Activated CD4-positive, alpha-beta T cell treated with anti-CD3 and anti-CD28 coated beads, Interleukin-2, amount 50 U/mL, for 48 hours (primary cell): ENCODE data around the gene IGFBP3.

ENCODE experiments used
- DNase-seq, 2 experiments: peaks; one replicate each; pipeline ENCODE4 v3.0.0-alpha.2; 2020

Gene IGFBP3

DNA sequence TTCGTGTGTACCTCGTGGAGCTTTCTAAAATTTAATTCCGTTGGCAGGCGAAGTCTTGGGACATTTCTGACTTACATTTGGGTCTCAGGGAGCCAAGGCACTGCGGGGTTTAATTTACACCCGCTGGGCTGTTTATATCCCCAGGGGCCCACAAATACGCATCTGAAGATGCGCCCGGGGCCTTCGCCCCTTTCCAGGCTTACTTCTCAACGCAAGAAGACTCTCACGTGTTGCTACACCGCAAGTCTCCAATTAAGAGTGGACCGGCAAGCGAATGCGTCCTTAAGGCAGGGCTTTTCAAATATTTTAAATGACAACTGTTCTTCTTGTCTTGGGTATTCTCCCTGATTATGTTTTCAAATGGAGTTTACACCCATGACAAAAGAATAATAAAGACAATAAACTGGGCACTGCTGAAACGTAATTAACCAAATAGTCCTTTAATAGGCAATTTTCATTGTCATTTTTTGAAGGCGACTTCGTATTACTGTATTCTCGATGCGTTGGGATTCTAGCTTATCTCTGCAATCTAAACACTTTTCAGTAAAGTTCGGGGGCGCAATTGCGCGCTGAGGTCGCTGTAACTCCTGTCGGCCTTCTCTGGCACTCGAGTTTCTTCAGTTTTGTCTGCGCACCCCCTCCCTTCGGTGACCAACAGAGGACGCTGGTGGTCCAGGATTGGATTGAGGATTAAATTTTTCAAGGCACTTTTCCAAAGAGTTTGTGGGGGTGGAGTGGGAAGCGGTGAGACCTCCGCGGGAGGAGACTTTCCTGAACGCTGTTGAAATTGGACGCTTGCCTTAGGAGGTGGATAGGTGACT is 837 bp upstream of the IGFBP3 start:
- DNase-seq, result peak in 1 of 2 experiments; percentile 28

DNA sequence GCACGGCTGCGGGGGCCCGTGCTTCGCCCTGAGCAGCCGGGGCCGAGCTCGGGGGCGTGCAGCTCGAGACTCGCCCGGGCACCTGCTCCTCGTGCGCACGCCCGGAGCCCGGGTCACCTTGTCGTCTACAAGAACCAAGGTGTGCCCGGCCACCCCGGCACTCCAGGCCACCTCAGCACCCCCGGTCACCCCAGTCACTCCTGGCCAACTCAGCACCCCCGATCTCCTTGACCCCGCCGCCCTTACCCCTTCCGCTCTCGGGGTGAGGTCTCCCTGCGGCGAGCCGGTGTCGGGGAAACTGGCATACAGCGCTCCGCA is 268 bp upstream of the IGFBP3 start:
- DNase-seq, result no peak

DNA sequence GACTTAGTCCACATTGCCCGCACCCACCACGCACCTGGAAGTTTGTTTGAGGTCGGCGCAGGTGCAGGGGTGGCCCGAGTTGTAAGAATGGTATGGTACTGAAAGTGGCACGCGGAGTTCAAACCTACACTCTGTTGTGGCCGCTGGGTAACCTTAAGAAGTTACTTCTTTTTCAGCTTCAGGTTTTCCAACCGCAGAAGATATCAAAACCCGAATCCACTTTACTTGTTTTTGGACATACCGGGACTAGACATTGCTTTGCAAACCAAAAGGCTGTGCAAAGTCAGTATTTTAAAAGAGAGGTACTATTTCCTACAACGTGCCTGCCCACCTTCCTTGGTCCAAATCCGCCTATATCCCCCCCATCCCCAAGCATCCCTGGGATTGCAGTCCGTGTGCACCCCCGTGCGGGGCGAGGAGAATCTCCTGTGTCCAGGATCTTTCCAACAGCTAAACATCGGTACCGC is 1.0 kb downstream of the IGFBP3 start:
- DNase-seq, result no peak

DNA sequence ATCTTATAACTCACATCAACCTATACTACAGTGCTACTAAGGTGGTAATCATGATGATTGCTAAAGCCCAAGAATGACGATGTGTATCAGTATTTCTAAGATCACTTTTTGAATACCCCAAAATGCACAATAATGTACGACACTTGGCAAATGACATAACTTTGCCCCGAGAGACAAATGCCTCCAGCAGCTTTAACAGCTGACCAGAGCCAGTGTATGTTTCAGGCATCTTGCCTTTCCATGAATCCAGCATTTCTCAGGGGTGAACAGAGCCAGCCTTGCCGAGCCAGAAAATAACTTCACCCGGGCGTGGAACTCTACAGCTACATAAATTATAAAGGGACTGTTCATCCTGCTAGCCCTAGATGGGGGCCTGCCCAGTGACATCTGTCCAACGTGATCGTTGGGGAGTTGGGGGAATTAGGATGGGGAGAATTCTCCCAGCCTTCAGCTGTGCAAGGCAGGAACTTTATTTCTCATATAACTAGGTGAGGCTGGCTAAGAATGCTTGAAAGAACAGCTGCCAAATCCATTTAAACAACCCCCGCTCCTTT is 1.8 kb downstream of the IGFBP3 start:
- DNase-seq, result no peak

DNA sequence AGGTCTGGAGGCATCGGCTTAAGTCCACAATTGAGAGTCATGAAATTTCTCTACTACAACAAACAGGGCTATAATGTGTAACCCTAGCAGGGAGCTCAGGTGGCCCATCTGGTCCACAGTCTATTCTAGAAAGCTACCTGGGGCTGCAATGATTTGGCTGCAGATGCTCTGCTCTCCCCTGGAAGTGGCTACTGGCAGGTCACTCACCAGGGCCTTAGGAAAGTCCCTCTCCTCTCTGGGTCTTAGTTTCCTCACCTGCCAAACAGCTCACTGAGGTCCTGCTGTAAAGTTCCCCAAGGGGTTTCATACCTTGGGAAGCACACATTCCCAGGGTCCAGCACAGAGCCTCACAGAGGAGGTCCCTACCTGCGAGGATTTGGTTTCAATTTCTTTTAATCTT is 2.5 kb downstream of the IGFBP3 start:
- no peak for DNase-seq

DNA sequence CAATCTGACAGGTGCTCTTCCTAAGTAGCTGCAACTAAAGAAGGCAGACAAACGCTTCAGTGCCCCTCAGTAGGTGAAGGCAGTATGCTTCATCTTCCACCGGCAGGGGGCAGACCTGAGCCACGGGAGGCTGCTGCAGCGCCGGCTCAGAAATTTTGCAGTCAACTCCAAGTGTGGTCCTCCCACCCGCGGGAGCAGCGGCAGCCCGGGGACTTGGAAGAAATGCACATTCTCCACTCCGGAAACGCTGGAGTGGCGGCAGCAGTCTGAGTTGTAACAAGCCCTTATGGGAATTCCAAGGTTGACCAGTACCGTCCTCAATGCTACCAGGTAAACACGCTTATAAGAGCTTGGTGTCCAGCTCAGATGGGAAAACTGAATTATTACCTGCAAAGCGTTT is 3.4 kb downstream of the IGFBP3 start:
- peak; percentile 82 to 84 for DNase-seq

DNA sequence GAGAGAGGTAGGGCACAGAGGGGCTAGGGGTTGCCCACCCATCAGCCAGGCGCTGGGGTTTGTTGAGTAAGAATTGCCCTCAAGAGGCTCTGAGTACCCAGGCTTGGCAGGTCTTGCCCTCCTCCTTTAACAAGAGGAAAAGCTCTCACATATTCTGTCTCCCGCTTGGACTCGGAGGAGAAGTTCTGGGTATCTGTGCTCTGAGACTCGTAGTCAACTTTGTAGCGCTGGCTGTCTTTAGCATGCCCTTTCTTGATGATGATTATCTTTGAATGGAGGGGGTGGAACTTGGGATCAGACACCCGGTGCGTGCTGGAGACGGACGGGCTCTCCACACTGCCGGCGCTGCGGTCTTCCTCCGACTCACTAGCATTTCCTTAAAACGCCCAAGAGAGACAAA is 4.0 kb downstream of the IGFBP3 start:
- DNase-seq, result no peak

DNA sequence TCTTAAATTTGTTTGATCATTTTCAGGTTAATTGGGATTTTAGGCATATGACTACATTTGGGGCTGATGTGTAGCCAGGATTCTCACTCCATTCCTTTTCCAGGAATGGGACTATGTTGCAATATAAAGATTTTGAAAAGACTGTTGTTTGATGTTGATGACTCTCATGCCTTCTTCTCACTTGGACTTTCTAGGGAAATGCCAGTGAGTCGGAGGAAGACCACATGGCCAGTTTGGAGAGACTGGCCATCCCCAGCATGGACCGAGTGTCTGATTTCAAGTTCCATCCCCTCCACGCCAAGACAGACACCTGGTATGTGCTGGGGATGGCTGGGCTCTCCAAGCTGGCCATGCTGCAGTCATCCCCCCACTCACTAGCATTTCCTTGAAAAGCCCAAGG is 5.5 kb downstream of the IGFBP3 start:
- no peak for DNase-seq

DNA sequence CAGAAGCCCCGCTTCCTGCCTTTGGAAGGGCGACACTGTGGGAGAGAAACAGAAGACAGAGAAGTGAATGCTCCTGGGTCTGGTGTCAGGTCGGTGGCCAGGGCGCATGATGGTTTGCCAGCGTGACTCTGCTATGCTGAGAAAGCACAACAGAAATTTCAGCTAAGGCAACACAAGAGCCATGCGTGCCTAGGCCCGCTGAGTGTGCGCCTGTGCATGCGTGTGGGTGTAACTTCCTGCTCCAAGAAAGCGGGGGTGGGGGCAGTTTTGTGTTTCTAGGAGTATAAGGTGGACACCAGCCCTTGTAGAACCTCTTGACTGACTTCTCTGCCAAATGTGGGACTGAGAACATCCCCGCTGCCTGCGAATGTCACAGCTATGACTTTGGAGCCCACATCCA is 6.2 kb downstream of the IGFBP3 start:
- DNase-seq, result no peak

DNA sequence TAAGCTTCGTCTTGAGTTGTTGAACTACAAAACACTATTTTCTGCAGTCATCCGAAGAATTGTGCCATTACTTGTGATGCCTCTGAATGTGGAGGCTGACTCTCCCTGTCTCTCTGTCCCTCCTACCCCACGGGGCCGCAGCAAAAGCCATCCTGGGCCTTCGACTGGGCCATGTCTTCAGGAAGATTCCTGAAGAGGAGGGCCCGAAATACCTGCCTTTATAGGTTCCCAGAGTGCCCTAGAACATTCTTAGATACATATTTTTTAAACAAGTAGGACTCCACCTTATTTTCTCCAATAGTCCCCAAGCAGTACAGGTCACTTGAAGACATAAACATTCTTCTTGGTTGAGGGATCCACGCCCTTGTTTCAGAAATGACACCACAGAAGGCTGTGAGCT is 8.1 kb downstream of the IGFBP3 start:
- DNase-seq, result no peak

DNA sequence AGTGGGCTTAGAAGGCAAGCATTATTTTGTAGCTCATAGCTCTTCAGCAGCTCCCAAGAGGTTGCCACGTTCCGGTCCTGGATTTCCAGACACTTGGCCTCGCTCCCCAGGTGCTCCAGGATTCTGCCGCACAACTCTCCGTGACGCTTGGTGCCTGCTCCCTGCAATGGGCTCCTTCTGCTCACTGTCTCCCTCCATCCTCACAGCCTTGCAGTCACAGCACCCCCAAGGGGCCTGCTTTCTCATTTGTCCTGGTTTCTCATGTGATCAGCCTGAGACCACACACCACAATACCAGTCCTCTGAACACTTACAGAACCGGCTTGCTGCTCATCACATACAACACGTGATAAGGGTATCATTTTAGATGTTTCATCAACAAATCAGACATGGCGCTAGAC is 9.8 kb downstream of the IGFBP3 start:
- no peak for DNase-seq

DNA sequence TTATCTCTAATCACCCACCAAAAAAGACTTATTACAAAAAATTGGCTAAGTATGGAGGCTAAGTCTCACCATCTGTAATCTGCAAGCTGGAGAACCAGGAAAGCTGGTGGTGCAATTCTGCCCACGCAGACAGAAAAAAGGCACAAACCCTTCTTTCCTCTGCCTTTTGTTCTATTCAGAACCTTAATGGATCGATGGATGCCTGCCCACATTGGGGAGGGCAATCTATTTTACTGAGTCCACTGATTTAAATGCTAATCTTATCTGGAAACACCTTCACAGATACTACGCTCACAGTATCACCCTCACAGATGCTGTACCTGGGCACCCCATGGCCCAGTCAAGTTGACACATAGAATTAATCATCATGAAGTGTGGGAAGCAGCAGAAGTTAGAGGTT is 10.2 kb downstream of the IGFBP3 start:
- DNase-seq, result no peak

DNA sequence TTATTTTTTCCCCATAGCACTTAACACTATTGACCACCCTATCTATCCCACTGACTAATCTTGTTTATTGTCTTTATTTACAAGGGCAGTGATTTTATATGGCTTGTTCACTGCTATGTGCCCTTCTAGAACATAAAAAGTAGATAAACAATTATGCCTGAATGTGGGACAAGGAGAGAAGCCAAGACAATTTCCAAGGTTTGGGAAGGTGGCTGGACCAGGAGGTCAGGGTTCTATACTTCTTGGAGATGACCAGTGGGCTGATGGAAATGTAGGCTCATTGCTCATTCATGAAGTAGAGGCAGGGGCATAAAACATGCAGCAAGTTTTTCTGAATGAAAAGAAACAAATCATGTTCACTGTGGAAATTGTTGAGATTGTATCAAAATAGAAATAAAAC is 11.5 kb downstream of the IGFBP3 start:
- no peak for DNase-seq

DNA sequence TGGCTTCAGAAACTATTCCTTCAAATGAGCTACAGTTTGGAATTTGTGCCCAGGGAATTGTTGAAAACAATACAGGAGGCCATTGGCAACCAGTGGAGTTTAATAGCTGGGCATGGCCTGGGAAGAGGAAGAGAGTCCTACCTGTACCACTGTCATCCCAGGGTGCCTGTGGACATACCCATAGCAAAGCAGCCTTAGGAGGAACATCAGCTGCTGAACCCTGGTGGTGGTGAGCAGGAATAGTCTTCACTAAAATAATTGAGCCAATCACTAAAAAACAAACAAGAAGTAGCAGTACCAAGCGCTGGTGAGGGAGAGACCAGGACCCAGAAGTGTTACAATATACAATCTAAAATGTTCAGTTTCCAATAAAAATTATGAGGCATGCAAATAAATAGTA is 18.3 kb downstream of the IGFBP3 start:
- no peak for DNase-seq

DNA sequence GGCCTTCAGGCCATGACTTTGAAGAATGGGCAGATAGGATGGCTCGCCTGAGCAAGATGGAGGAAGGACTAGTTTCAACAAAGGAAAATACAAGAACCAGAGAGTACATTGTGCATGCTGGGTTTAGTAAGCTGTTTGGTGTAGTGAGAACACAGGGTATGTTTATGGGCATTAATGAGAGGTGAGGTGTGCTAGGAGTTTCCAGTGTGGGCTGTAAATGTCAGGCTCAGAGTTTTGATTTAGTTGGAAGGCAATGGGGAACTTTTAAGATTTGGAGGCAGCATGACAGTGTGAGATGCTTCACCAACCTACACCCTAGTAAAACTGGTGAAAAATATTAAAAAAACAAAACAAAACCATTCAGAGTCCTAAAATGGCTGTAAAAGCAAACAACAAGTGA is 19.5 kb downstream of the IGFBP3 start:
- DNase-seq, result no peak

DNA sequence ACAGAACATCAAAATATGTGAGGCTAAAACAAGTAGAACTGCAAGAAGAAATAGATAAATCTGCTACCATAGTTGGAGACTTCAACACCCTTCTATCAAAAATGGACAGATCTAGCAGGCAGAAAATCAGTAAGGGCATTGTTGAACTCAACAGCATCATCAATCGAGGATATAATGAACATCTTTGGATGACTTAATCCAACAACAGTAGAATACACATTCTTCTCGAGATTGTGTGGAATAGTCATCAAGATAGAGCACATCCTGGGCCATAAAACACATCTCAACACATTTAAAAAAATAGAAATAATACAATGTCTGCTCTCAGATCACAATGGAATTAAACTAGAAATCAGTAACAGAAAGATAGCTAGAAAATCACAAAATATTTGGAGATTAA is 22.9 kb downstream of the IGFBP3 start:
- DNase-seq, result no peak

DNA sequence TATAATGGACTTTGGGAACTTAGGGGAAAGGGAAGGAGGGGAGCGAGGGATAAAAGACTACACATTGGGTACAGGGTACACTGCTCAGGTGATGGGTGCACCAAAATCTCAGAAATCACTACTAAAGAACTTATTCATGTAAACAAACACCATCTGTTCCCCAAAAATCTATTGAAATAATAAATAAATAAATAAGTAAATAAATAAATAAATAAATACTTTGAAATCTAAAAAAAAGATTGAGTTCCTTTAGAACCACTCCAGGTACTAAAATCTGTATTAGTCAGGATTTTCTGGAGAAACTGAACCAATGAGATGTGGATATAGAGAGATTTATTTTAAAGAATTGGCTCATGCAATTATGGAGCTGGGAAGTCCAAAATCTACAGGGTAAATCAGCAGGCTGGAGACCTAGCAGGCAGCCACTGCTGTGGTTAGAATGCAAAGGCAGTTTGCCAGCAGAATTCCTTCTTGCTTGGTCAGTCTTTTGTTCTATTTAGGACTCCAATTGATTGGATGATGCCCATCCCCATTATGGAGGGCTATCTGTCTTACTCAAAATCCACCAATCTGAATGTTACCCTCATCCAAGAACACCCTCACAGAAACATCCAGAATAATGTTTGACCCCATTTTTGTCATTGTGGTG is 23.9 kb downstream of the IGFBP3 start:
- DNase-seq, result no peak

DNA sequence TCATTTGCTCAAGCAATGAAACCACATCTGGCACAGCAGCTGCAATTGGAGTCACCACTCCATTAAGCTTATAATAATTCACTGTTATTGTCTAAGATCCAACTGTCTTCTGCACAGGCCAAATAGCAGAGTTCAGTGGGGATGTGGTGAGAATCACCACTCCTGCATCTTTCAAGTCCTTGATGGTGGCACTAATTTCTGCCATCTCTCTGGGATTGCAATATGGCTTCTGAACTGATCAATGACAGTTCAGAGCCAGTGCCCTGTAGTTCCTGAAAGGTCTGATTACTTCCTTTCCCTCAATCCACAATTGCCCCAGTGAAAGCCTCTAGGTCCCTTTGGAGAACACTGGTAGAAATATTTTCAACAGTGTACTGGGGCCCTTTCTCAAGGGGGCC is 26.4 kb downstream of the IGFBP3 start:
- no peak for DNase-seq

DNA sequence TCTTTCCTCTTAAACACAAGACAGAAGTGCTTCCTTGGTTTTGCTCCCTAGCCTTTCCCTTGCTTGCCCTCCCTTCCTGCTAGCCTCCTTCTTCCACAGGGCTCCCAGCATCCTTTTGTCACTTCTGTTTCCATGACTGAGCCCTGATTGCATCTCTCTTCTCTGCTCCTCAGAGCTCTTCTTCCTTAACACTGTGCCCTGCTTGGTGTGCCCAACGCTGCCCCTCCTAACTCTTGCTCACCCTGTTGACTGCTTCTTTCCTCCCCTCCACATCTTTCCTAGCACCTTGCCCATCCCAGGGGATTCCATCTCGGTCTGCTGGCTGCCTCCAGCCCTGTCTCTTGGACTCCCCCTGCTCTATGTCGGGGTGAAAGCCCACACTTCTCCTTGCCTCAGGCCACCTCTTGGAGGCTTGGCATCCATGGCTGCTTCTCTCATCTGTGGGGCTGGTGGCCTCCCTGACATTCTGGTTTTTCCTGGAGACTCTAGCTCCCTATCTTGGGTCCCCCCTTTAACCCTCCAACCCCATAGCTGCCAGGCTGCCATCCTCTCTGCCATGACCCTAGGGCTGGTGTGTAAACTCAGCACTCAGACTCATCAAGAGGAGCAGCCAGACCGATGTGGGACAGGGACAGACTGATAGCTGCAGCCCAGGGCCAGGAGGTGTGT is 26.9 kb downstream of the IGFBP3 start:
- DNase-seq, result no peak

DNA sequence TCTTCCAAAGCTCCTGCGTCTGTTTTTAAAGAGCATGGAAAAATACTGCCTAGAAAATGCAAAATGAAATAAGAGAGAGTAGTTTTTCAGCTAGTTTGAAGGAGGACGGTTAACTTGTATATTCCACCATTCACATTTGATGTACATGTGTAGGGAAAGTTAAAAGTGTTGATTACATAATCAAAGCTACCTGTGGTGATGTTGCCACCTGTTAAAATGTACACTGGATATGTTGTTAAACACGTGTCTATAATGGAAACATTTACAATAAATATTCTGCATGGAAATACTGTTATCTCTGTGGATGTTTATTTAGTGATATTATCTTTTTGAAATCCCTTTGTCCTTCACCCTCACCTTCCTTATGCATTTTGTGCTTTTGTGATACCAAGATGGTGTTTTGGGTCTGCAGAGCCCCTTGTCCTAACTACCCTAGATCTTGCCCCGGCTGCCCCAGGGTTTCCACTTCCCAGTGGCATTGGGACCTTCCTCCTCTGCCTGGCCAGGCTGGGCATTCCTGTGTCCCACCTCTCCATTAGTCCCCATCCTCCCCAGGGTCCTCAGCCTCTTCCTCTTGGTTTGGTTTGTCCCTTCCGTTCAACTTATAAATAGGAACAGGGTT is 27.6 kb downstream of the IGFBP3 start:
- no peak for DNase-seq

DNA sequence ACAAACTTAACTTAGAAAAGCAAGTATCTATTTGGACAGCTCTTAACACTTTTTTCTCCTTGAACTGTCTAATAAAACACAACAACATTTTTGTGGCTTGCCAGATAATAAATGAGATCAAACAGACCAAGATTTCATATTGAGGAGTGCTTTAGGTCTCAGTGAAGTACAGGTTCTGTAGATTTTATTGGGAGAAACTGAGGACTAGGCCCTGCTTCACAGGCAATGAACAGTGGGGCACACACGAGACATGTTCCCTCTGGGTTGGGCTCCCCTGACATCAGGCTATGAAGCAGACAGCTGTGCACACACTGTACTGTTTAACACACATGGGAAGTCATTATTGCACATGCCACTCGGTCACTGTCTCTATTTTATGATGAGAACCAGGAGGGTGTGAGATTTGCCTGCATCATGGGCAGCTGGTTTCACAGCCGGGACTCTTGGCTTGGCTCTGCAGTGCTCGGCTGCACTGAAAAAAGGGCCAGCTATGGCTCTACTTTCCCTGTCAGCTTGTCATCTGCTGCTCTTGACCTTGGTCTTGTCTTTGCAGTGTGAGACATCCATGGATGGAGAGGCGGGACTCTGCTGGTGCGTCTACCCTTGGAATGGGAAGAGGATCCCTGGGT is 28.6 kb downstream of the IGFBP3 start:
- DNase-seq, result no peak

DNA sequence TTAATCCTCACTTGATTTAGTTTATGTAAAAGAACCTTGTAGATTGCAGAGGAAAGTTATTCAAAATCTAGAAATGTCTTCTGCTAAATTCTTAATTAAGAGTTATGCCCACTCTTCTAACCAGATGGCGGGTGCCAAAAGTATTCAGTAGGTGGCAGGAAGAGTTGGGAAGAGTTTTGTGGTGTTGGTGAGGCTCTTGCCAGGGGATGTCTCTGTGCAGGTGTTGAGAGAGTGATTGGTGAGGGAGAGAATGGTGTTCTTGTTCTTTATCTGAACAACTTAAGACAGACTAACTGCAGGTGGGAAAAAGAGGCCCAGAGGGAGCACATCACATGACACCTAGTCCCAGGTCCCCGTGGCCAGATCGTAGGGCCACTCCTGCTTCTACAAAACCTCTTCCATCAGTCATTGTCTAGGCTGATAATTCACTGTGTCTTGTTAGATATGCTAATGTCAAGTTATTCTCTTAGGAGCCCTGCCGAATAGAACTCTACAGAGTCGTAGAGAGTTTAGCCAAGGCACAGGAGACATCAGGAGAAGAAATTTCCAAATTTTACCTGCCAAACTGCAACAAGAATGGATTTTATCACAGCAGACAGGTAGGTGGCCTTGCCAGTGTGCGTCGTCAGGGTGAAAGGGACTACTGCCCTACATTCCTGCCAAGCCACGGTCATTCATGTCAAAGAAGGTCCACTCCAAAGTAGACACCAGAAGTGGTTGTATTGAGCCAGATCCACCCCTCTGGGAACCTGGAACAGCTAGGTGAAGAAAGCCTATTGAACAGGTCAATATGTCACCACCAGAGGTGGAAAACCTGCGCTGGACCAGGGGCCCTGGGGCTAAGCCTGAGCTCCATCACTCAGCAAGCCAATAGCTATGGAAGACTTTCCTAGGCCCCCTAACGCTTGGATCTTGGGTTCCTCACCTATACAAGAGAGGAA is 29.3 kb downstream of the IGFBP3 start:
- no peak for DNase-seq
